Heart right ventricle (tissue), 16 donors: ENCODE data around the gene TUBA4A. TPM values are rescaled to one million over a fixed set of nuclear protein-coding genes. Genes with fewer than 3 reads are reported as not detected.

Source experiments
- ATAC-seq, 8 donors: fragments of 200-7000 bp; cut with Tn5 transposase; one replicate each; pipeline ENCODE4 v1.9.1; 2020; ENCODE audit warnings: mild to moderate bottlenecking in 8 of 8, moderate library complexity in 8 of 8, moderate number of reproducible peaks in 1 of 8
- DNase-seq, 2 donors: peaks; one replicate each; pipeline ENCODE4 v3.0.0-alpha.2; 2020
- H3K27ac ChIP-seq, 10 donors: fragments of 200-600 bp; sonication (generic) in 2 of 10; one replicate each; pipeline versions ENCODE4 v1.5.0 to v1.8.0; 2020 to 2022; ENCODE audit warnings: mild to moderate bottlenecking in 3 of 10
- H3K27me3 ChIP-seq, 7 donors: fragments of 200-600 bp; one replicate each; pipeline ENCODE4 v1.8.0; 2021 to 2022; ENCODE audit warnings: mild to moderate bottlenecking in 2 of 7
- H3K36me3 ChIP-seq, 9 donors: fragments of 200-600 bp; sonication (generic) in 1 of 9; one replicate each; pipeline versions ENCODE4 v1.5.0 to v1.8.0; 2020 to 2022; ENCODE audit warnings: mild to moderate bottlenecking in 2 of 9
- H3K4me1 ChIP-seq, 9 donors: fragments of 200-600 bp; sonication (generic) in 1 of 9; one replicate each; pipeline versions ENCODE4 v1.5.0 to v1.8.0; 2020 to 2022; ENCODE audit warnings: mild to moderate bottlenecking in 4 of 9
- H3K4me3 ChIP-seq, 10 donors: fragments of 200-600 bp; sonication (generic) in 2 of 10; one replicate each; pipeline versions ENCODE4 v1.5.0 to v1.8.0; 2020 to 2022; ENCODE audit warnings: mild to moderate bottlenecking in 7 of 10, moderate library complexity in 2 of 10
- H3K9me3 ChIP-seq, 11 donors: fragments of 200-600 bp in 10 of 11; sonication (generic) in 2 of 11; one replicate each; pipeline versions ENCODE4 v1.5.0 to v1.8.0; 2013 to 2022; ENCODE audit warnings: mild to moderate bottlenecking in 2 of 11, control low read depth in 1 of 11, moderate library complexity in 1 of 11
- CTCF ChIP-seq, 9 donors: fragments of 200-600 bp; sonication (generic) in 2 of 9; IDR thresholded peaks; one replicate each; pipeline versions ENCODE4 v1.5.0 to v1.8.0; 2021 to 2022; ENCODE audit warnings: antibody characterized with exemption in 9 of 9, mild to moderate bottlenecking in 5 of 9, moderate library complexity in 1 of 9
- WGBS, 2 donors: extraction: QIAGEN DNeasy Blood & Tissue Kit; methylation state at CpG; one replicate each; pipeline ENCODE4 v1.1.7; 2013; ENCODE audit warnings: inconsistent platforms in 1 of 2; 5-methylcytosine and 5-hydroxymethylcytosine counted together
- intact Hi-C, 10 donors: fragments of 100-400 bp; cut with DNase I; formaldehyde crosslinking; loops; one replicate each; pipeline versions ENCODE4 v1.11.1 to v1.14.2; 2022
- polyA plus RNA-seq, 2 donors: library from polyadenylated mRNA; stranded (reverse); fragments of 200-250 nt; gene quantifications; one replicate each; pipeline ENCODE4 v1.2.3, GENCODE V29; 2013
- total RNA-seq, 10 donors: library from RNA; stranded (reverse); fragmentation: NEBNext Ultra II Directional in 3 of 10; extraction: Animal tissue kit (Norgen Biotek cat#: 25700) in 3 of 10; gene quantifications; one replicate each; pipeline versions ENCODE4 v1.2.1 to v1.2.4, GENCODE V29; 2021 to 2023
- donor health status: Arrhythmogenic right ventricular cardiomyopathy.
- donor health status: ischemic (EF 13 %, LVEDD 7.1; RV severe dilation, severe dysfunction).
- donor health status: healthy with polysubstance abuse.
- donor health status: DM: no; HTN: yes; CAD: no.
- donor health status: DM: no; HTN: no; CAD: no.
- donor health status: ischemic (EF 25% LVEDD 6.9; RV normal size, moderate dysfunction).
- donor health status: ischemic (EF 25% LVEDD 5.7; RV mildly dilated, moderate dysfunction).
- donor health status: healthy.
- donor health status: DM: yes; HTN: yes; CAD: no.
- donor health status: Ischemic cardiomyopathy.
- donor health status: ischemic (EF 35%, LVEDD 5.7; RV mildly dilated, moderate dysfunction).
- donor health status: nonischemic (EF 11% LVEDD 7.7; RV severe dilation, severe dysfunction).
- donor health status: DM: yes; HTN: yes; CAD: no.
- donor health status: PGD.
- donor health status: ischemic (EF 29% LVEDD 5.4; RV normal size, mild dysfunction).
- donor health status: nonischemic (EF 23%, LVEDD 6.1; RV moderate dilation, normal function).

The TUBA4A gene
- total and polyA plus RNA-seq, 12 donors: 61.0 to 341 (median 145) TPM

DNA sequence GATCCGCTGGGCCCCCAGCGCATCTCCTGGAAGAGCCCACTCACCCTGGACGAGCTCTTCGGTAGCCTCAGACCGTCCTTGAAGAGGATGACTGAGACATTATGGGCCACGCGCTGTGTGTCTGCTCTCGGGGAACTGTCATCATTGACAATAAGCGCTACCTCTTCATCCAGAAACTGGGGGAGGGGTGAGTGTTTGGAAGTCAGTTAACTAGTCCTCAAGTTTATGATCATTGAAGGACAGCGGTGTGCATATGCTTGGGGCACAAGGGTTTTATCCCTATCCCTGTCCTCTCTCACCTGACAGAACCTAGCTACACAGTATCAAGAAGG is 7.9 kb downstream of the TUBA4A start:
- ATAC-seq: peak in 1 of 8 donors; percentile 3
- intact Hi-C loops: loop anchor here in 1 of 10 donors (2.0 kb wide), 1 partner anchor 49 kb away; no protein-coding TSS in a partner anchor
- peaks cover 25 to 61% (median 46%) of the 10 kb centered on the region in 9 donors for H3K4me1 ChIP-seq
- no peaks in the 10 kb centered on the region for H3K9me3 ChIP-seq
- WGBS, 2 donors: 12 to 15% methylated on average over 10 of the region's 10 CpGs
- no peak for TF ChIP-seq CTCF (IDR thresholded peaks at IDR 0.05)
- H3K27ac ChIP-seq: peak overlapping the region; percentile 49 to 99 (median 95)
- DNase-seq: no peak
- H3K36me3 ChIP-seq: peaks cover 0 to 36% (median 7%) of the 10 kb centered on the region in 9 donors
- peak overlapping the region; percentile 74 to 96 (median 85) for H3K4me3 ChIP-seq
- no peaks in the 10 kb centered on the region for H3K27me3 ChIP-seq

DNA sequence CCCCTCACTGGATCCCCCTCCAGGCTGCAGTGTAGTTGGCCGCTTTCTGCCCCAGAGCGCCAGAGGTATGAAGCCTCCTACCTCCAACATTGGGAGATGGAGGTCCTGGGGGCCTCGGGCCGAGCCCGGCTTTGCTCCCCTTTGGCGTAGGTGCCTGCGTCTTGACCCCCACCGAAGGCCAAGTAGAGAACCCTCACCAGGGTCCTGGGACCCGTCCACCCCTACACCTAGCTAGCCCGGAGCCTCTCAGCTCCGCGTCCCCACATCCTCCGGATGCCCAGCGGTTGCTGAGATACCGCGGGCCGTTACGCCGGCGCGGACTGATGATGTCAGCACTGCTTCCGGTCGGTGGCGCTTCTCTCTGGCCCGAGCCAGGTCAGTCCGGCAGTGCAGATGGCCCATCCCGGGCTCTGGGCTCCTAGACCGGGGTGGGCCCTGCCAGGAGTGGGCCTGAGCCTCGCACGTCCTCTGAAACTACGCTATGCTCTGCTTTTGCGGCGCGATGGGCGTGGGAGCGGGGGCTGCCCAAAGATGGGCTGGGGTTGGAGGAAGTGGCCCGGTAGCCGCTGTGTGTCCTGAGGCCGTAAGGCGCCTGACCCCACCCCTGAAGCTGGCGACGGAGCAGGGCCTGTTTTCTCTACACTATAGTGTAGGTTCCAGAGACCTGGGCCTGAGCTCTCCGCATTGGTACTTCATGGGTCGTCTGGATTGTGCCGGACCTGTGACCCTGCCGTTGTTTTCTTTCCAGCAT is 8.4 kb downstream of the TUBA4A start, which contains the start of the genes GLB1L and STK16:
GLB1L (minus strand) TSS at position 297 of the 751 bp plus-strand sequence. CDS start 1,871 bp downstream, outside the sequence.
STK16 (plus strand) TSS at position 332 of the 751 bp plus-strand sequence. CDS start 521 bp downstream, outside the sequence.
- peak; percentile 95 for DNase-seq
- Histone ChIP-seq H3K4me3 (peak within 1 kb of the TSS; percentile 74 to 96 (median 85)), H3K9me3 (no peaks in the 10 kb centered on the region), H3K4me1 (peaks cover 24 to 56% (median 43%) of the 10 kb centered on the region in 9 donors), H3K27ac (peak within 1 kb of the TSS; percentile 49 to 99 (median 95)), H3K36me3 (peaks cover 0 to 30% (median 3%) of the 10 kb centered on the region in 9 donors), H3K27me3 (no peaks in the 10 kb centered on the region)
- WGBS, 2 donors: 0 to 1% methylated on average over 46 of the region's 46 CpGs
- ATAC-seq: peak; percentile 94 to 97 (median 96)
- intact Hi-C loops: loop anchor here in 1 of 10 donors (2.0 kb wide), 1 partner anchor 49 kb away; no protein-coding TSS in a partner anchor
- TF ChIP-seq CTCF (IDR thresholded peaks at IDR 0.05): no peak

- no peaks in the 10 kb centered on the region for H3K27me3 ChIP-seq
- H3K4me1 ChIP-seq: peaks cover 18 to 50% (median 38%) of the 10 kb centered on the region in 9 donors
- intact Hi-C loops: loop anchor here in 1 of 10 donors (2.0 kb wide), 1 partner anchor 50 kb away; no protein-coding TSS in a partner anchor
- H3K36me3 ChIP-seq: peaks cover 0 to 30% (median 0%) of the 10 kb centered on the region in 9 donors
- DNase-seq: no peak
- no peak for TF ChIP-seq CTCF (IDR thresholded peaks at IDR 0.05)
- ATAC-seq: no peak
- H3K4me3 ChIP-seq: peak overlapping the region; percentile 74 to 96 (median 85)
- 37 to 43% methylated on average over 6 of the region's 6 CpGs for WGBS, 2 donors
- H3K9me3 ChIP-seq: no peaks in the 10 kb centered on the region
- peak overlapping the region; percentile 49 to 99 (median 95) for H3K27ac ChIP-seq
Measured at GRCh38 chr2:219244789-219245147, 8.9 kb downstream of the TUBA4A start.

DNA sequence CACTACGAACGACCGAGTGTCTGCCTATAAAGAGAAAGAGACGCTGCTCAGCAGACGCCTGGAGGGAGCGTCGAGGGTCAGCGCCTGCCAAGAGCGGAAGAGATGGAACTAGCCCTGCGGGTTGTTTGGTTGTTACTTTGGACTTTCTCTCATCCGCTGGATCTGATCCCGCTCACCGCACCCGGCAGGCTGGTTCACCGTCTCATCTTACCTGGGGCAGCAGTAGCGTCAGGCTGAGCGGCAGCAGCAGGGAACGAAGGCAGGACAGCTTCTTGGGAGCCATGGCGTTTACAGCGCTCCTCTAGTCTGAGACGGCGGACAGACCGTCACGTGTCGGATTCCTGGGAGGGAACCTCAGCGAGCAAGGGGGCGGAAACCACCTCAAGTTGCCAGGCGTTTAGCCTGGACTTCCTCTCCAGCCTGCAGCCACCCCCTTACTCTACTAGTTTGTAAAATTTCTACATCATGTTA is 10.4 kb downstream of the TUBA4A start:
- H3K4me1 ChIP-seq: peaks cover 8 to 36% (median 25%) of the 10 kb centered on the region in 9 donors
- WGBS, 2 donors: 35 to 46% methylated on average over 28 of the region's 28 CpGs
- no peak for TF ChIP-seq CTCF (IDR thresholded peaks at IDR 0.05)
- H3K4me3 ChIP-seq: peak overlapping the region in 5 of 10 donors; percentile 2 to 45 (median 27)
- no peaks in the 10 kb centered on the region for H3K9me3 ChIP-seq
- peaks cover 0 to 36% (median 4%) of the 10 kb centered on the region in 9 donors for H3K36me3 ChIP-seq
- DNase-seq (peak in 1 of 2 donors; percentile 29), ATAC-seq (no peak)
- peak overlapping the region in 1 of 10 donors; percentile 57 for H3K27ac ChIP-seq
- intact Hi-C loops: no loop called here
- no peaks in the 10 kb centered on the region for H3K27me3 ChIP-seq
